Measurements from ENCODE around the gene TOM1L2. TPM values are rescaled to one million over a fixed set of nuclear protein-coding genes. Genes with fewer than 3 reads are reported as not detected.
"Not testable (repeated sequence)": the region's sequence is repeated elsewhere in the genome, so short reads cannot be mapped to it uniquely, and the experiment has no call there.

The TOM1L2 gene
- polyA plus RNA-seq, 12 donors = 24.6 to 54.9 (median 38.8) TPM; not detected in 1

- DNase-seq = no peak
Observed at GRCh38 chr17:17808706-17809432, 163.3 kb downstream of the TOM1L2 start.

- not testable (repeated sequence) for DNase-seq
Observed at GRCh38 chr17:17808200-17808599, 164.0 kb downstream of the TOM1L2 start.

GRCh38 chr17:17807440-17807839 is 164.8 kb downstream of the TOM1L2 start:
- DNase-seq = no peak

GRCh38 chr17:17806611-17807274 is 165.5 kb downstream of the TOM1L2 start:
- DNase-seq = no peak

DNA sequence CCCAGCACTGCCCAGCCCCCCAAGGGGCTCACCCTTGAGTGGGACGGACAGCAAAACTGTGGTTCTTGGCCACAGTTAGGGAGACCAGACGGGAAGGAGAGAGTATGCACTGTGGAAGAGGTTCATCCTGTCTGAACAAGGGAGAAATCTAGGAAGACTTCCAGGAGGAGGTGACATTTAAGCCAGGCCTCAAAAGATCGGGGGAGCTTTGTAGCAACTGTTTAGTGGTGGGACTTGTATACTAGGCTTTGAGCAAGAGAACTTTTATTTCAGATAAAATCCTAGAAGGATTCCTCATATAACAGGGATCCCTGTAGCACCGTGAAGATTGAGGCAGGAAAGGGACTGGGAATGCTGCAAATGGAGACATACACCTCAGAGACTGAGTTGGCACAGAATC is 166.2 kb downstream of the TOM1L2 start:
- DNase-seq = no peak

DNA sequence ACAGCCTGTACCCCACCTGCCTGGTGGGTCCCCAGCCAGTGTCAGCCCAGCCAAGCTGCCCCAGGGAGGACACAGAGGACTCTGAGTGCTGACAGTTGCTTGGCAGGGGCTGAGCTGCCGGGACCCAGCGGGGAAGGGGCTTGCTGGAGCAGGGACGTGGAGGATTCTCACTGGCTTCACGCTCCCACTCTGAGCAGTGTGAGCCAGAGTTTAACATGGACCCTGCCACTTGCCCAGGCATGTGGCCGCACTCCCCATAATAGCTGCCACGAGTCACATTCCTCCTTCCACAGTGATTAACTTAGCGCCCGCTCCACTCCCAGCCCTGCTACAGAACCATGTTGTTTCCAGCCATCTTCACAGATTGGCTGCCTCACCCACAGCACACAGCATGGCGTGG is 166.6 kb downstream of the TOM1L2 start:
- DNase-seq = no peak

- DNase-seq = no peak
Observed at GRCh38 chr17:17804007-17804406, 168.2 kb downstream of the TOM1L2 start.

DNA sequence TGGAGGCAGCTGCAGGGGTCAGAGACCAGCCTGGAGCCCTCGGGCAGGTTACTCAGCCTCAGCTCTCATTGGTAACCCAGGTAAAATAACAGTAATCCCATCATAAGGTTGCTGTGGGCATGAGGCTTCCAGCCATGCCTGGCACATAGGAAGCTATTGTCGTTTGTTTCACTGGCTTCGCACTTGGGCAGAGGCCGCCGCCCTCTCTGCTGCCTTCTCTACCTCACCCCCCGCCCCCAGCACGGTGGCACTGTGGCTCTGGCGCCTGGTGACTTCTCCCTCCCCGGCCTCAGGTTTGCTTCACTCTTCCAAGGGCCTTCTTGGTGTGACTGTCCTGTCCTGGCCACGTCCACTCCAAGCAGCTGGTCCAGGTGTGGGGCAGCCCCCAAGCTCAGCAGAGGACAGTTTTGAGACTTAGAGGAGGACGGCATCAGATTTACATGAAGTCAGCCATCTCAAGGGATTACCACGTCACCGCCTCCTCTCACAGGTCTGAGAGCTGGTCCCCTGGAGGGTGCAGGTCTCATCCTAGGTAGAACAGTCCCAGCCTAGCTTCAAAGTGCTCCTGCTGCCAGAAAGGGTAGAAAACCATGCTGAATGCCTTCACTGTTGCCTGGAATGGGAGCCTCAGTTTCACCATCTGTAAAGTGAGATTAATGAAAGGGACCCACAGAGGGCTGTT is 170.3 kb downstream of the TOM1L2 start:
- DNase-seq = no peak

GRCh38 chr17:17800504-17801021 is 171.6 kb downstream of the TOM1L2 start:
- no peak for DNase-seq

DNA sequence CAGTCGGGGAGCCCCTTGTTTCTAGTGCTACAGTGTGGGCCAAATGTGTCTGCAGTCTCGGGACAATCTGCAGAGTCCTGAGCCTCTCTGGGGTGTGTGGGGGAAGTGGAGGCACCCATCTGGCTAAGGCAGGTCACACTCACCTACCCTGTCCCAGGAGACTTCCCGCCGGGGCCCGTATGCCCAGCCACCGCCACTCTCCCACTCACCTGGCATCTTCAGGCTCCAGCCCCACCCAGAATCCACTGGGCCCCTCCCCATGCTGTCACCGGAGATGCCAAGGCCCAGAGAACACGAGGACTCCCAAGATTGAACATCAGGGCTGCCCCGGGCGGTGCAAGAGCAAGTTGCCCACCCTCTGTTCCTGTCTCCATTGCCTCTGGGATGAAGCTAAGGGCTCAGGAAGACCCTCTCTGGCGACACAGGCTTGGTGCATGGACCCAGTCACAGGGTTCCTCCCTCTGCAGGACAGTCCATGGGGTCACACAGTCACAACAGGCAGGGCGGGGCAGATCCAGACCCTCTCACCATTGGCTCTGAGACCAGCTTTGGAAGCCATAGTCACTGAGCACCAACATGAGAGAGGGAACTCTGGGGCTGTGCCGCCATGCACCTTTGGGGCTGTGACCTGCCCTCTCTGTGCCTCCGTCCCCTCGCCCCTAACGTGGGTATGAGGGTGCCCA is 173.5 kb downstream of the TOM1L2 start:
- no peak for DNase-seq

GRCh38 chr17:17798010-17798556 is 174.1 kb downstream of the TOM1L2 start:
- DNase-seq = no peak

GRCh38 chr17:17797119-17797809 is 174.9 kb downstream of the TOM1L2 start:
- no peak for DNase-seq

- DNase-seq = no peak
Observed at GRCh38 chr17:17796787-17797061, 175.5 kb downstream of the TOM1L2 start.

DNA sequence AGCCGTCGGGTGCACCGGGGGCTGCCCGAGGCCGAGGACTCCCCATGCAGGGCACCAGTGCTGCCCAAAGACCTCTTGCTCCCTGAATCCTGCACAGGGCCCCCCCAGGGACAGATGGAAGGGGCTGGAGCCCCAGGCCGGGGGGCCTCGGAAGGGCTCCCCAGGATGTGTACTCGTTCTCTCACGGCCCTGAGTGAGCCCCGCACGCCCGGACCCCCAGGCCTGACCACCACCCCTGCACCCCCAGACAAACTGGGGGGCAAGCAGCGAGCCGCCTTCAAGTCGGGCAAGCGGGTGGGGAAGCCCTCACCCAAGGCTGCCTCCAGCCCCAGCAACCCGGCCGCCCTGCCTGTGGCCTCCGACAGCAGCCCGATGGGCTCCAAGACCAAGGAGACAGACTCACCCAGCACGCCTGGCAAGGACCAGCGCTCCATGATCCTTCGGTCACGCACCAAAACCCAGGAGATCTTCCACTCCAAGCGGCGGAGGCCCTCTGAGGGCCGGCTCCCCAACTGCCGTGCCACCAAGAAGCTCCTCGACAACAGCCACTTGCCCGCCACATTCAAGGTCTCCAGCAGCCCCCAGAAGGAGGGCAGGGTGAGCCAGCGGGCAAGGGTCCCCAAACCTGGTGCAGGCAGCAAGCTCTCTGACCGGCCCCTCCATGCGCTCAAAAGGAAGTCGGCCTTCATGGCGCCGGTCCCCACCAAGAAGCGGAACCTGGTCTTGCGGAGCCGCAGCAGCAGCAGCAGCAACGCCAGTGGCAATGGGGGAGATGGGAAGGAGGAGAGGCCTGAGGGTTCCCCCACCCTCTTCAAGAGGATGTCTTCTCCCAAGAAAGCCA is 176.0 kb downstream of the TOM1L2 start:
- DNase-seq = no peak

- no peak for DNase-seq
Observed at GRCh38 chr17:17795296-17795695, 176.9 kb downstream of the TOM1L2 start.

DNA sequence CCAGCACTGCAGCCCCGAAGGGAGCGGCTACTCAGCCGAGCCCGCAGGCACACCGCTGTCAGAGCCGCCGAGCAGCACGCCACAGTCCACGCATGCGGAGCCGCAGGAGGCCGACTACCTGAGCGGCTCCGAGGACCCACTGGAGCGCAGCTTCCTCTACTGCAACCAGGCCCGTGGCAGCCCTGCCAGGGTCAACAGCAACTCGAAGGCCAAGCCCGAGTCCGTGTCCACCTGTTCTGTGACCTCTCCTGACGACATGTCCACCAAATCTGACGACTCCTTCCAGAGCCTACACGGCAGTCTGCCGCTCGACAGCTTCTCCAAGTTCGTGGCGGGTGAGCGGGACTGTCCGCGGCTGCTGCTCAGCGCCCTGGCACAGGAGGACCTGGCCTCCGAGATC is 177.8 kb downstream of the TOM1L2 start:
- DNase-seq = no peak

Data from muscle of arm (tissue), 12 donors.